ENCODE measurements around the gene ACBD4. TPM values are rescaled to one million over a fixed set of nuclear protein-coding genes. Genes with fewer than 3 reads are reported as not detected.
A peak's percentile ranks its signal among the peaks of the same experiment; 100 is the strongest.

ACBD4 gene
- total RNA-seq, 1 experiment from 2014 or later = 21.8 TPM

DNA sequence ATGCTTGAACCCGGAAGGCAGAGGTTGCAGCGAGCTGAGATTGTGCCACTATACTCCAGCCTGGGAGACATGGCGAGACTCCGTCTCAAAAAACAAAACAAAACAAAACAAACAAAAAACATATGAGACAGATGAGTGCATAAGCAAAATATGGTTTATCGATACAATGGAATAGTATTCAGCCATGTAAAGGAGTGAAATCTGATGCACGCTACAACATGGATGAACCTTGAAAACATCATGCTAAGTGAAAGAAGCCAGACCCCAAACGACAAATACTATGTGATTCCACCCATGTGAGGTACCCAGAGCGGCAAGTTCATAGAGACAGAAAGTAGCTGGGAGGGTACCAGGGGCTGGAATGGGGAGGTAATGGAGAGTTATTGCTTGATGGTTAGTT is 10.0 kb upstream of the ACBD4 start:
- intact Hi-C loops (cut with micrococcal nuclease; ENCODE audit: unreplicated experiment) = no loop called here
- no peak for TF ChIP-seq CTCF (IDR thresholded peaks at IDR 0.05; ENCODE audit: unreplicated experiment)
- H3K27me3 Mint-ChIP-seq (ENCODE audit: unreplicated experiment) = no peaks in the 10 kb centered on the region
- no peak overlapping the region for H3K4me3 Mint-ChIP-seq (ENCODE audit: low read depth, unreplicated experiment)
- no peaks in the 10 kb centered on the region for H3K9me3 Mint-ChIP-seq (ENCODE audit: low read depth, unreplicated experiment)
- H3K27ac Mint-ChIP-seq (ENCODE audit: unreplicated experiment) = no peak overlapping the region
- BruUV-seq (replicated peaks) = no TSS peak
- DNase-seq = no peak
- CTCF ChIA-PET = interaction anchor here (0.6 kb wide), 1 partner anchor 17 kb away, joined by 5 read pairs; no protein-coding TSS in a partner anchor
- peaks cover 60% of the 10 kb centered on the region for H3K4me1 Mint-ChIP-seq (ENCODE audit: low read depth, unreplicated experiment)
- H3K36me3 Mint-ChIP-seq (ENCODE audit: insufficient read depth, unreplicated experiment) = peaks cover 27% of the 10 kb centered on the region

GRCh38 chr17:45127207-45127547 is 8.3 kb upstream of the ACBD4 start:
- peaks cover 39% of the 10 kb centered on the region for H3K36me3 Mint-ChIP-seq (ENCODE audit: insufficient read depth, unreplicated experiment)
- BruUV-seq (replicated peaks) = no TSS peak
- DNase-seq = no peak
- no peak for TF ChIP-seq CTCF (IDR thresholded peaks at IDR 0.05; ENCODE audit: unreplicated experiment)
- H3K4me1 Mint-ChIP-seq (ENCODE audit: low read depth, unreplicated experiment) = peaks cover 70% of the 10 kb centered on the region
- no peaks in the 10 kb centered on the region for H3K9me3 Mint-ChIP-seq (ENCODE audit: low read depth, unreplicated experiment)
- H3K27me3 Mint-ChIP-seq (ENCODE audit: unreplicated experiment) = no peaks in the 10 kb centered on the region
- H3K27ac Mint-ChIP-seq (ENCODE audit: unreplicated experiment) = peak overlapping the region; percentile 19
- peak overlapping the region; percentile 7 for H3K4me3 Mint-ChIP-seq (ENCODE audit: low read depth, unreplicated experiment)
- CTCF ChIA-PET = interaction anchor here (1.2 kb wide), 1 partner anchor 8 kb away, joined by 5 read pairs; the partner anchor contains the start of gene ACBD4
- intact Hi-C loops (cut with micrococcal nuclease; ENCODE audit: unreplicated experiment) = no loop called here

DNA sequence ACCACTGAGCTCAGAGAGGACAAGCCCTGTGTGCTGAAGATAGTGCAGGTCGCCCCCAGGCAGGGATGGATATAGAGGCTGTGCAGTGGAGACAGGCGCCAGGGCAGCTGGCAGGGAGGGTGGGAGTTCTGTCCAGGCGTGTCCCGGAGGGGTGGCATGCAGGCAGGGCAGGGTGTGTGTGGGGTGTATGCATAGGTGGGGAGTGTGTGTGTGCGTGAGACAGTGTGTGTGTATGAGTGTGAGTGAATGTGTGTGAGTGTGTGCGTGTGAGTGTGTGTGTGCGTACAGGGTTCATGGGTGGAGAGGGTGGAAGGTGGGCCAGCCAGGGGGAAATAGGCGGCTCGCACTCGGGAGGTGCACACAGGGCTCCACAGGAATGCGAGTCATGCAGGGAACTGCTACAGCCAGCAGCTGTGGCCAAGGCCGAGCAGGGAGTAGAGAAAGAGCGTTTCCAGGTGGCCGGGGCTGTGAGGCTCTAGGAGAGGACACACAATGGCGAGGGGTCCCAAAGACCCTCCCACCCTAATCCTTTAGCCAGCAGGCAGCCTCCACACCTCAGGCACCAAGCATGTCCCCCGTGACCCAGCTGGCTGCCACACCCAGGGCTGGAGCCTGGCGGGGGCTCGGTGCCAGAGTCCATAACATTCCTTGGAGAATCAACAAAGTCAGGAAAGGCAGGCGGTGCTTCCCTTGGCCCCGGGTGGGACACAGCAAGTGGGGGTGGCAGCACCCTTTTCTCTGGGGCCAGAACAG is 7.8 kb upstream of the ACBD4 start:
- H3K27ac Mint-ChIP-seq (ENCODE audit: unreplicated experiment) = peak overlapping the region; percentile 1
- no peaks in the 10 kb centered on the region for H3K9me3 Mint-ChIP-seq (ENCODE audit: low read depth, unreplicated experiment)
- H3K4me1 Mint-ChIP-seq (ENCODE audit: low read depth, unreplicated experiment) = peaks cover 65% of the 10 kb centered on the region
- peaks cover 44% of the 10 kb centered on the region for H3K36me3 Mint-ChIP-seq (ENCODE audit: insufficient read depth, unreplicated experiment)
- intact Hi-C loops (cut with micrococcal nuclease; ENCODE audit: unreplicated experiment) = no loop called here
- TF ChIP-seq CTCF (IDR thresholded peaks at IDR 0.05; ENCODE audit: unreplicated experiment) = no peak
- DNase-seq = peak; percentile 50
- CTCF ChIA-PET = interaction anchor here (1.2 kb wide), 1 partner anchor 8 kb away, joined by 5 read pairs; the partner anchor contains the start of gene ACBD4
- H3K4me3 Mint-ChIP-seq (ENCODE audit: low read depth, unreplicated experiment) = peak overlapping the region; percentile 7
- no peaks in the 10 kb centered on the region for H3K27me3 Mint-ChIP-seq (ENCODE audit: unreplicated experiment)
- no TSS peak for BruUV-seq (replicated peaks)

- DNase-seq = no peak
- Mint-ChIP-seq H3K27me3 (ENCODE audit: unreplicated experiment) (no peaks in the 10 kb centered on the region), H3K36me3 (ENCODE audit: insufficient read depth, unreplicated experiment) (peaks cover 45% of the 10 kb centered on the region), H3K9me3 (ENCODE audit: low read depth, unreplicated experiment) (no peaks in the 10 kb centered on the region), H3K4me3 (ENCODE audit: low read depth, unreplicated experiment) (peak overlapping the region; percentile 7), H3K27ac (ENCODE audit: unreplicated experiment) (no peak overlapping the region), H3K4me1 (ENCODE audit: low read depth, unreplicated experiment) (peaks cover 59% of the 10 kb centered on the region)
- intact Hi-C loops (cut with micrococcal nuclease; ENCODE audit: unreplicated experiment) = no loop called here
- CTCF ChIA-PET = no interaction called here
- TF ChIP-seq CTCF (IDR thresholded peaks at IDR 0.05; ENCODE audit: unreplicated experiment) = no peak
- no TSS peak for BruUV-seq (replicated peaks)
Measured at GRCh38 chr17:45128331-45128730, 7.2 kb upstream of the ACBD4 start.
